ENCODE measurements around the gene WDR5B.

- TF ChIP-seq JUND (IDR thresholded peaks at IDR 0.05) (no peak), CTCF (IDR thresholded peaks at IDR 0.05; ENCODE audit: low read depth, low read length, missing input control) (no peak), YY1 (IDR thresholded peaks at IDR 0.05) (no peak), ATF3 (IDR thresholded peaks at IDR 0.05) (no peak), TAF1 (conservative IDR thresholded peaks at IDR 0.05) (no peak), GABPA (IDR thresholded peaks at IDR 0.05 in 1 of 2, conservative IDR thresholded peaks at IDR 0.05 in 1 of 2) (no peak), RAD21 (IDR thresholded peaks at IDR 0.05) (no peak), HNF4G (IDR thresholded peaks at IDR 0.05) (no peak), RXRA (IDR thresholded peaks at IDR 0.05) (peak in 1 of 2 donors; percentile 4), MAX (IDR thresholded peaks at IDR 0.05) (no peak), SP1 (IDR thresholded peaks at IDR 0.05) (peak; percentile 14)
Observed at GRCh38 chr3:122390665-122391064, 25.2 kb downstream of the WDR5B start.
